ENCODE results near the gene SLC8A2.

Gene SLC8A2

GRCh38 chr19:47503130-47503825 lies 31.6 kb upstream of the SLC8A2 start:
- DNase-seq, result no peak

GRCh38 chr19:47499863-47500830 lies 28.5 kb upstream of the SLC8A2 start:
- no peak for DNase-seq

GRCh38 chr19:47499371-47499770 lies 27.7 kb upstream of the SLC8A2 start:
- no peak for DNase-seq

GRCh38 chr19:47498561-47498960 lies 26.9 kb upstream of the SLC8A2 start:
- DNase-seq, result no peak

- no peak for DNase-seq
Measured at GRCh38 chr19:47497821-47498520, 26.3 kb upstream of the SLC8A2 start.

- DNase-seq, result peak; percentile 69
Measured at GRCh38 chr19:47497050-47497766, 25.5 kb upstream of the SLC8A2 start.

GRCh38 chr19:47495478-47496372 lies 24.0 kb upstream of the SLC8A2 start:
- DNase-seq, result peak; percentile 88

- DNase-seq, result peak; percentile 96
Measured at GRCh38 chr19:47494729-47495128, 23.0 kb upstream of the SLC8A2 start.

- no peak for DNase-seq
Measured at GRCh38 chr19:47494211-47494547, 22.5 kb upstream of the SLC8A2 start.

- DNase-seq, result no peak
Measured at GRCh38 chr19:47493378-47494210, 21.9 kb upstream of the SLC8A2 start.

GRCh38 chr19:47492571-47493377 lies 21.1 kb upstream of the SLC8A2 start:
- no peak for DNase-seq

GRCh38 chr19:47492137-47492533 lies 20.4 kb upstream of the SLC8A2 start:
- DNase-seq, result no peak

- DNase-seq, result no peak
Measured at GRCh38 chr19:47491358-47492136, 19.9 kb upstream of the SLC8A2 start.

GRCh38 chr19:47490847-47491246 lies 19.2 kb upstream of the SLC8A2 start:
- no peak for DNase-seq

GRCh38 chr19:47490031-47490430 lies 18.3 kb upstream of the SLC8A2 start:
- DNase-seq, result no peak

GRCh38 chr19:47489072-47489914 lies 17.6 kb upstream of the SLC8A2 start:
- no peak for DNase-seq

- DNase-seq, result no peak
Measured at GRCh38 chr19:47487551-47488515, 16.1 kb upstream of the SLC8A2 start.
